WTC11 (cell line): ENCODE measurements around the gene GPR156. TPM values are rescaled to one million over a fixed set of nuclear protein-coding genes. Genes with fewer than 3 reads are reported as not detected.

Experiments
- ATAC-seq: fragments of 200-7000 bp; cut with Tn5 transposase; 2 replicates; pipeline ENCODE4 v1.10.0; 2021; ENCODE audit warnings: mild to moderate bottlenecking, moderate library complexity
- CTCF ChIA-PET: fragments of 300-600 bp; sonication (Branson Sonifier 250); formaldehyde crosslinking; loops from one replicate; lab custom pipeline; 2021; ENCODE audit warnings: antibody characterized with exemption; lab: Charles Lee
- POLR2A ChIA-PET: fragments of 350-600 bp; sonication (Branson Sonifier 250); formaldehyde crosslinking; loops from one replicate; lab custom pipeline; 2021; ENCODE audit warnings: antibody characterized with exemption; lab: Charles Lee
- DNase-seq: peaks from one replicate; pipeline ENCODE4 v3.0.0; 2021; ENCODE audit warnings: low spot score
- H3K27ac Mint-ChIP-seq: 2 replicates; pipeline ENCODE4 v1.8.0; 2021; ENCODE audit warnings: mixed read lengths
- H3K27me3 Mint-ChIP-seq: 2 replicates; pipeline ENCODE4 v1.8.0; 2021; ENCODE audit warnings: low read depth, mild to moderate bottlenecking, moderate library complexity, mixed read lengths
- H3K36me3 Mint-ChIP-seq: 2 replicates; pipeline ENCODE4 v1.8.0; 2021; ENCODE audit warnings: mixed read lengths
- H3K4me1 Mint-ChIP-seq: 2 replicates; pipeline ENCODE4 v1.8.0; 2022; ENCODE audit warnings: mixed read lengths
- H3K4me3 Mint-ChIP-seq: 2 replicates; pipeline ENCODE4 v1.8.0; 2021; ENCODE audit warnings: mild to moderate bottlenecking, moderate library complexity, mixed read lengths
- H3K9me3 Mint-ChIP-seq: 2 replicates; pipeline ENCODE4 v1.8.0; 2021; ENCODE audit warnings: mixed read lengths
- ATF1 ChIP-seq: sonication (generic); formaldehyde crosslinking; IDR thresholded peaks from 2 replicates; pipeline ENCODE4 v1.8.1; 2023; ENCODE audit warnings: mild to moderate bottlenecking, moderate library complexity, missing genetic modification reagents
- ESRRA ChIP-seq: sonication (generic); formaldehyde crosslinking; IDR thresholded peaks from 2 replicates; pipeline ENCODE4 v1.8.1; 2022; ENCODE audit warnings: mild to moderate bottlenecking, missing genetic modification reagents, borderline replicate concordance
- FOXK1 ChIP-seq: sonication (generic); formaldehyde crosslinking; IDR thresholded peaks from 2 replicates; pipeline ENCODE4 v1.8.0; 2022; ENCODE audit warnings: mild to moderate bottlenecking, moderate library complexity, missing genetic modification reagents
- FOXP1 ChIP-seq: sonication (generic); formaldehyde crosslinking; IDR thresholded peaks from 2 replicates; pipeline ENCODE4 v1.8.0; 2022; ENCODE audit warnings: missing genetic modification reagents, mild to moderate bottlenecking, moderate library complexity, borderline replicate concordance
- IRF2 ChIP-seq: sonication (generic); formaldehyde crosslinking; IDR thresholded peaks from 2 replicates; pipeline ENCODE4 v1.8.0; 2022; ENCODE audit warnings: low read depth, missing genetic modification reagents, borderline replicate concordance
- JUN ChIP-seq: sonication (generic); formaldehyde crosslinking; IDR thresholded peaks from 2 replicates; pipeline ENCODE4 v1.8.0; 2023; ENCODE audit warnings: mild to moderate bottlenecking, missing genetic modification reagents
- SMAD4 ChIP-seq: sonication (generic); formaldehyde crosslinking; IDR thresholded peaks from 2 replicates; pipeline ENCODE4 v1.8.0; 2022; ENCODE audit warnings: mild to moderate bottlenecking, missing genetic modification reagents
- SP1 ChIP-seq: sonication (generic); formaldehyde crosslinking; conservative IDR thresholded peaks from 2 replicates; pipeline ENCODE4 v1.8.1; 2022; ENCODE audit warnings: missing genetic modification reagents
- TEAD4 ChIP-seq: sonication (generic); formaldehyde crosslinking; IDR thresholded peaks from 2 replicates; pipeline ENCODE4 v1.8.0; 2022; ENCODE audit warnings: mild to moderate bottlenecking, missing genetic modification reagents
- ZBTB21 ChIP-seq: sonication (generic); formaldehyde crosslinking; IDR thresholded peaks from 2 replicates; pipeline ENCODE4 v1.8.1; 2023; ENCODE audit warnings: mild to moderate bottlenecking, missing genetic modification reagents, borderline replicate concordance
- ZNF396 ChIP-seq: fragments of 250-450 bp; sonication (Bioruptor Pico); IDR thresholded peaks from 2 replicates; pipeline ENCODE4 v1.8.0; 2021; ENCODE audit warnings: mild to moderate bottlenecking, moderate library complexity, borderline replicate concordance
- ZNF671 ChIP-seq: fragments of 250-450 bp; sonication (Bioruptor Pico); IDR thresholded peaks from 2 replicates; pipeline ENCODE4 v1.8.0; 2021; ENCODE audit warnings: mild to moderate bottlenecking
- total RNA-seq: library from RNA; stranded (reverse); gene quantifications from 3 replicates; pipeline ENCODE4 v1.2.3, GENCODE V29; 2021
- TF ChIP-seq, protein P1 (sequence below): fragments of 200-600 bp; IDR thresholded peaks from 2 replicates; pipeline ENCODE4 v1.8.0; 2022; ENCODE audit warnings: antibody characterized with exemption
- TF ChIP-seq, protein P2 (sequence below): sonication (generic); formaldehyde crosslinking; IDR thresholded peaks from 2 replicates; pipeline ENCODE4 v1.8.0; 2022; ENCODE audit warnings: mild to moderate bottlenecking, missing genetic modification reagents
- TF ChIP-seq, protein P3 (sequence below): sonication (generic); formaldehyde crosslinking; IDR thresholded peaks from 2 replicates; pipeline ENCODE4 v1.8.0; 2023; ENCODE audit warnings: missing genetic modification reagents
- TF ChIP-seq, protein P4 (sequence below): sonication (generic); formaldehyde crosslinking; IDR thresholded peaks from 2 replicates; pipeline ENCODE4 v1.8.0; 2022; ENCODE audit warnings: mild to moderate bottlenecking, missing genetic modification reagents
- TF ChIP-seq, protein P5 (sequence below): fragments of 250-450 bp; sonication (Bioruptor Pico); IDR thresholded peaks from 2 replicates; pipeline ENCODE4 v1.9.0; 2021; ENCODE audit warnings: mild to moderate bottlenecking, borderline replicate concordance
- TF ChIP-seq, protein P6 (sequence below): fragments of 250-450 bp; sonication (Bioruptor Pico); IDR thresholded peaks from 2 replicates; pipeline ENCODE4 v1.9.0; 2021; ENCODE audit warnings: mild to moderate bottlenecking
- TF ChIP-seq, protein P7 (sequence below): sonication (generic); formaldehyde crosslinking; IDR thresholded peaks from 2 replicates; pipeline ENCODE4 v1.8.0; 2023; ENCODE audit warnings: missing genetic modification reagents, mild to moderate bottlenecking, borderline replicate concordance
- TF ChIP-seq, protein P8 (sequence below): sonication (generic); formaldehyde crosslinking; IDR thresholded peaks from 2 replicates; pipeline ENCODE4 v1.8.1; 2023; ENCODE audit warnings: mild to moderate bottlenecking, missing genetic modification reagents, moderate library complexity

Gene GPR156
- total RNA-seq, 1 experiment from 2014 or later, result 0.72 TPM

DNA sequence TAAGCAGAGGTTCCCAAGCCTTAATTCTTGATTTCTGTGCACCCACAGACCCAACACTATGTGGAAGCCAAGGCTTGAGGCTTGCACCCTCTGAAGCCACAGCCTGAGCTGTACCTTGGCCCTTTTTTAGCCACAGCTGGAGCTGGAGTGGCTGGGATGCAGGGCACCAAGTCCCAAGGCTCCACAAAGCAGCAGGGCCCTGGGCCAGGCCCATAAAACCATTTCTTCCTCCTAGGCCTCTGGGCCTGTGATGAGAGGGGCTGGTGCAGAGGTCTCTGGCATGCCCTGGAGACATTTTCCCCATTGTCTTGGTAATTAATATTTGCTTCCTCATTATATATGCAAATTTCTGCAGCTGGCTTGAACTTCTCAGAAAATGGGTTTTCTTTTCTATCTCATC lies 129.9 kb downstream of the GPR156 start:
- POLR2A ChIA-PET, result no interaction called here
- Mint-ChIP-seq H3K27me3 (peaks cover 7% of the 10 kb centered on the region), H3K27ac (no peak overlapping the region), H3K4me1 (no peaks in the 10 kb centered on the region), H3K36me3 (peaks cover 27% of the 10 kb centered on the region), H3K4me3 (no peak overlapping the region), H3K9me3 (peaks cover 45% of the 10 kb centered on the region)
- TF ChIP-seq, protein P1, sequence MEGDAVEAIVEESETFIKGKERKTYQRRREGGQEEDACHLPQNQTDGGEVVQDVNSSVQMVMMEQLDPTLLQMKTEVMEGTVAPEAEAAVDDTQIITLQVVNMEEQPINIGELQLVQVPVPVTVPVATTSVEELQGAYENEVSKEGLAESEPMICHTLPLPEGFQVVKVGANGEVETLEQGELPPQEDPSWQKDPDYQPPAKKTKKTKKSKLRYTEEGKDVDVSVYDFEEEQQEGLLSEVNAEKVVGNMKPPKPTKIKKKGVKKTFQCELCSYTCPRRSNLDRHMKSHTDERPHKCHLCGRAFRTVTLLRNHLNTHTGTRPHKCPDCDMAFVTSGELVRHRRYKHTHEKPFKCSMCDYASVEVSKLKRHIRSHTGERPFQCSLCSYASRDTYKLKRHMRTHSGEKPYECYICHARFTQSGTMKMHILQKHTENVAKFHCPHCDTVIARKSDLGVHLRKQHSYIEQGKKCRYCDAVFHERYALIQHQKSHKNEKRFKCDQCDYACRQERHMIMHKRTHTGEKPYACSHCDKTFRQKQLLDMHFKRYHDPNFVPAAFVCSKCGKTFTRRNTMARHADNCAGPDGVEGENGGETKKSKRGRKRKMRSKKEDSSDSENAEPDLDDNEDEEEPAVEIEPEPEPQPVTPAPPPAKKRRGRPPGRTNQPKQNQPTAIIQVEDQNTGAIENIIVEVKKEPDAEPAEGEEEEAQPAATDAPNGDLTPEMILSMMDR, result no peak
- TF ChIP-seq ESRRA (CRISPR knock-in tag) (no peak), ZNF671 (CRISPR knock-in tag) (no peak), JUN (CRISPR knock-in tag) (no peak), ZNF396 (CRISPR knock-in tag) (no peak), FOXP1 (no peak), FOXK1 (CRISPR knock-in tag) (no peak), ATF1 (no peak), SMAD4 (CRISPR knock-in tag) (no peak), SP1 (no peak), IRF2 (CRISPR knock-in tag) (no peak), ZBTB21 (no peak), TEAD4 (CRISPR knock-in tag) (no peak)
- TF ChIP-seq, protein P2, sequence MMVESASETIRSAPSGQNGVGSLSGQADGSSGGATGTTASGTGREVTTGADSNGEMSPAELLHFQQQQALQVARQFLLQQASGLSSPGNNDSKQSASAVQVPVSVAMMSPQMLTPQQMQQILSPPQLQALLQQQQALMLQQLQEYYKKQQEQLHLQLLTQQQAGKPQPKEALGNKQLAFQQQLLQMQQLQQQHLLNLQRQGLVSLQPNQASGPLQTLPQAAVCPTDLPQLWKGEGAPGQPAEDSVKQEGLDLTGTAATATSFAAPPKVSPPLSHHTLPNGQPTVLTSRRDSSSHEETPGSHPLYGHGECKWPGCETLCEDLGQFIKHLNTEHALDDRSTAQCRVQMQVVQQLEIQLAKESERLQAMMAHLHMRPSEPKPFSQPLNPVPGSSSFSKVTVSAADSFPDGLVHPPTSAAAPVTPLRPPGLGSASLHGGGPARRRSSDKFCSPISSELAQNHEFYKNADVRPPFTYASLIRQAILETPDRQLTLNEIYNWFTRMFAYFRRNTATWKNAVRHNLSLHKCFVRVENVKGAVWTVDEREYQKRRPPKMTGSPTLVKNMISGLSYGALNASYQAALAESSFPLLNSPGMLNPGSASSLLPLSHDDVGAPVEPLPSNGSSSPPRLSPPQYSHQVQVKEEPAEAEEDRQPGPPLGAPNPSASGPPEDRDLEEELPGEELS, result no peak
- TF ChIP-seq, protein P3, sequence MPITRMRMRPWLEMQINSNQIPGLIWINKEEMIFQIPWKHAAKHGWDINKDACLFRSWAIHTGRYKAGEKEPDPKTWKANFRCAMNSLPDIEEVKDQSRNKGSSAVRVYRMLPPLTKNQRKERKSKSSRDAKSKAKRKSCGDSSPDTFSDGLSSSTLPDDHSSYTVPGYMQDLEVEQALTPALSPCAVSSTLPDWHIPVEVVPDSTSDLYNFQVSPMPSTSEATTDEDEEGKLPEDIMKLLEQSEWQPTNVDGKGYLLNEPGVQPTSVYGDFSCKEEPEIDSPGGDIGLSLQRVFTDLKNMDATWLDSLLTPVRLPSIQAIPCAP (CRISPR knock-in tag), result no peak
- TF ChIP-seq, protein P4, sequence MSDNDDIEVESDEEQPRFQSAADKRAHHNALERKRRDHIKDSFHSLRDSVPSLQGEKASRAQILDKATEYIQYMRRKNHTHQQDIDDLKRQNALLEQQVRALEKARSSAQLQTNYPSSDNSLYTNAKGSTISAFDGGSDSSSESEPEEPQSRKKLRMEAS (CRISPR knock-in tag), result no peak
- TF ChIP-seq, protein P5, sequence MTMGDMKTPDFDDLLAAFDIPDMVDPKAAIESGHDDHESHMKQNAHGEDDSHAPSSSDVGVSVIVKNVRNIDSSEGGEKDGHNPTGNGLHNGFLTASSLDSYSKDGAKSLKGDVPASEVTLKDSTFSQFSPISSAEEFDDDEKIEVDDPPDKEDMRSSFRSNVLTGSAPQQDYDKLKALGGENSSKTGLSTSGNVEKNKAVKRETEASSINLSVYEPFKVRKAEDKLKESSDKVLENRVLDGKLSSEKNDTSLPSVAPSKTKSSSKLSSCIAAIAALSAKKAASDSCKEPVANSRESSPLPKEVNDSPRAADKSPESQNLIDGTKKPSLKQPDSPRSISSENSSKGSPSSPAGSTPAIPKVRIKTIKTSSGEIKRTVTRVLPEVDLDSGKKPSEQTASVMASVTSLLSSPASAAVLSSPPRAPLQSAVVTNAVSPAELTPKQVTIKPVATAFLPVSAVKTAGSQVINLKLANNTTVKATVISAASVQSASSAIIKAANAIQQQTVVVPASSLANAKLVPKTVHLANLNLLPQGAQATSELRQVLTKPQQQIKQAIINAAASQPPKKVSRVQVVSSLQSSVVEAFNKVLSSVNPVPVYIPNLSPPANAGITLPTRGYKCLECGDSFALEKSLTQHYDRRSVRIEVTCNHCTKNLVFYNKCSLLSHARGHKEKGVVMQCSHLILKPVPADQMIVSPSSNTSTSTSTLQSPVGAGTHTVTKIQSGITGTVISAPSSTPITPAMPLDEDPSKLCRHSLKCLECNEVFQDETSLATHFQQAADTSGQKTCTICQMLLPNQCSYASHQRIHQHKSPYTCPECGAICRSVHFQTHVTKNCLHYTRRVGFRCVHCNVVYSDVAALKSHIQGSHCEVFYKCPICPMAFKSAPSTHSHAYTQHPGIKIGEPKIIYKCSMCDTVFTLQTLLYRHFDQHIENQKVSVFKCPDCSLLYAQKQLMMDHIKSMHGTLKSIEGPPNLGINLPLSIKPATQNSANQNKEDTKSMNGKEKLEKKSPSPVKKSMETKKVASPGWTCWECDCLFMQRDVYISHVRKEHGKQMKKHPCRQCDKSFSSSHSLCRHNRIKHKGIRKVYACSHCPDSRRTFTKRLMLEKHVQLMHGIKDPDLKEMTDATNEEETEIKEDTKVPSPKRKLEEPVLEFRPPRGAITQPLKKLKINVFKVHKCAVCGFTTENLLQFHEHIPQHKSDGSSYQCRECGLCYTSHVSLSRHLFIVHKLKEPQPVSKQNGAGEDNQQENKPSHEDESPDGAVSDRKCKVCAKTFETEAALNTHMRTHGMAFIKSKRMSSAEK (CRISPR knock-in tag), result no peak
- TF ChIP-seq, protein P6, sequence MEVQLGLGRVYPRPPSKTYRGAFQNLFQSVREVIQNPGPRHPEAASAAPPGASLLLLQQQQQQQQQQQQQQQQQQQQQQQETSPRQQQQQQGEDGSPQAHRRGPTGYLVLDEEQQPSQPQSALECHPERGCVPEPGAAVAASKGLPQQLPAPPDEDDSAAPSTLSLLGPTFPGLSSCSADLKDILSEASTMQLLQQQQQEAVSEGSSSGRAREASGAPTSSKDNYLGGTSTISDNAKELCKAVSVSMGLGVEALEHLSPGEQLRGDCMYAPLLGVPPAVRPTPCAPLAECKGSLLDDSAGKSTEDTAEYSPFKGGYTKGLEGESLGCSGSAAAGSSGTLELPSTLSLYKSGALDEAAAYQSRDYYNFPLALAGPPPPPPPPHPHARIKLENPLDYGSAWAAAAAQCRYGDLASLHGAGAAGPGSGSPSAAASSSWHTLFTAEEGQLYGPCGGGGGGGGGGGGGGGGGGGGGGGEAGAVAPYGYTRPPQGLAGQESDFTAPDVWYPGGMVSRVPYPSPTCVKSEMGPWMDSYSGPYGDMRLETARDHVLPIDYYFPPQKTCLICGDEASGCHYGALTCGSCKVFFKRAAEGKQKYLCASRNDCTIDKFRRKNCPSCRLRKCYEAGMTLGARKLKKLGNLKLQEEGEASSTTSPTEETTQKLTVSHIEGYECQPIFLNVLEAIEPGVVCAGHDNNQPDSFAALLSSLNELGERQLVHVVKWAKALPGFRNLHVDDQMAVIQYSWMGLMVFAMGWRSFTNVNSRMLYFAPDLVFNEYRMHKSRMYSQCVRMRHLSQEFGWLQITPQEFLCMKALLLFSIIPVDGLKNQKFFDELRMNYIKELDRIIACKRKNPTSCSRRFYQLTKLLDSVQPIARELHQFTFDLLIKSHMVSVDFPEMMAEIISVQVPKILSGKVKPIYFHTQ (CRISPR knock-in tag), result no peak
- TF ChIP-seq, protein P7, sequence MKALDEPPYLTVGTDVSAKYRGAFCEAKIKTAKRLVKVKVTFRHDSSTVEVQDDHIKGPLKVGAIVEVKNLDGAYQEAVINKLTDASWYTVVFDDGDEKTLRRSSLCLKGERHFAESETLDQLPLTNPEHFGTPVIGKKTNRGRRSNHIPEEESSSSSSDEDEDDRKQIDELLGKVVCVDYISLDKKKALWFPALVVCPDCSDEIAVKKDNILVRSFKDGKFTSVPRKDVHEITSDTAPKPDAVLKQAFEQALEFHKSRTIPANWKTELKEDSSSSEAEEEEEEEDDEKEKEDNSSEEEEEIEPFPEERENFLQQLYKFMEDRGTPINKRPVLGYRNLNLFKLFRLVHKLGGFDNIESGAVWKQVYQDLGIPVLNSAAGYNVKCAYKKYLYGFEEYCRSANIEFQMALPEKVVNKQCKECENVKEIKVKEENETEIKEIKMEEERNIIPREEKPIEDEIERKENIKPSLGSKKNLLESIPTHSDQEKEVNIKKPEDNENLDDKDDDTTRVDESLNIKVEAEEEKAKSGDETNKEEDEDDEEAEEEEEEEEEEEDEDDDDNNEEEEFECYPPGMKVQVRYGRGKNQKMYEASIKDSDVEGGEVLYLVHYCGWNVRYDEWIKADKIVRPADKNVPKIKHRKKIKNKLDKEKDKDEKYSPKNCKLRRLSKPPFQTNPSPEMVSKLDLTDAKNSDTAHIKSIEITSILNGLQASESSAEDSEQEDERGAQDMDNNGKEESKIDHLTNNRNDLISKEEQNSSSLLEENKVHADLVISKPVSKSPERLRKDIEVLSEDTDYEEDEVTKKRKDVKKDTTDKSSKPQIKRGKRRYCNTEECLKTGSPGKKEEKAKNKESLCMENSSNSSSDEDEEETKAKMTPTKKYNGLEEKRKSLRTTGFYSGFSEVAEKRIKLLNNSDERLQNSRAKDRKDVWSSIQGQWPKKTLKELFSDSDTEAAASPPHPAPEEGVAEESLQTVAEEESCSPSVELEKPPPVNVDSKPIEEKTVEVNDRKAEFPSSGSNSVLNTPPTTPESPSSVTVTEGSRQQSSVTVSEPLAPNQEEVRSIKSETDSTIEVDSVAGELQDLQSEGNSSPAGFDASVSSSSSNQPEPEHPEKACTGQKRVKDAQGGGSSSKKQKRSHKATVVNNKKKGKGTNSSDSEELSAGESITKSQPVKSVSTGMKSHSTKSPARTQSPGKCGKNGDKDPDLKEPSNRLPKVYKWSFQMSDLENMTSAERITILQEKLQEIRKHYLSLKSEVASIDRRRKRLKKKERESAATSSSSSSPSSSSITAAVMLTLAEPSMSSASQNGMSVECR, result no peak
- TF ChIP-seq, protein P8, sequence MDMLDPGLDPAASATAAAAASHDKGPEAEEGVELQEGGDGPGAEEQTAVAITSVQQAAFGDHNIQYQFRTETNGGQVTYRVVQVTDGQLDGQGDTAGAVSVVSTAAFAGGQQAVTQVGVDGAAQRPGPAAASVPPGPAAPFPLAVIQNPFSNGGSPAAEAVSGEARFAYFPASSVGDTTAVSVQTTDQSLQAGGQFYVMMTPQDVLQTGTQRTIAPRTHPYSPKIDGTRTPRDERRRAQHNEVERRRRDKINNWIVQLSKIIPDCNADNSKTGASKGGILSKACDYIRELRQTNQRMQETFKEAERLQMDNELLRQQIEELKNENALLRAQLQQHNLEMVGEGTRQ (CRISPR knock-in tag), result no peak
- CTCF ChIA-PET, result no interaction called here
- ATAC-seq (no peak), DNase-seq (no peak)
